NCI-H1436 treated with DMSO at 0.1 percent for 48 hours (cell line): ENCODE data around the gene TUBA1C.

ENCODE experiments used
- DNase-seq: peaks from one replicate; lab custom pipeline; 2025; lab: John Stamatoyannopoulos, UW

TUBA1C gene

GRCh38 chr12:49283541-49284429 lies 18.9 kb downstream of the TUBA1C start:
- no peak for DNase-seq

GRCh38 chr12:49284672-49285071 lies 19.8 kb downstream of the TUBA1C start:
- DNase-seq = no peak

GRCh38 chr12:49287876-49288275 lies 23.0 kb downstream of the TUBA1C start:
- no peak for DNase-seq

GRCh38 chr12:49288412-49288853 lies 23.6 kb downstream of the TUBA1C start:
- no peak for DNase-seq

GRCh38 chr12:49288922-49289555 lies 24.2 kb downstream of the TUBA1C start:
- DNase-seq = no peak

- no peak for DNase-seq
Measured at GRCh38 chr12:49292729-49293055, 27.8 kb downstream of the TUBA1C start.

- DNase-seq = no peak
Measured at GRCh38 chr12:49293056-49293956, 28.4 kb downstream of the TUBA1C start.

- no peak for DNase-seq
Measured at GRCh38 chr12:49294086-49294803, 29.4 kb downstream of the TUBA1C start.

- DNase-seq = no peak
Measured at GRCh38 chr12:49294804-49295081, 29.9 kb downstream of the TUBA1C start.

GRCh38 chr12:49295082-49295936 lies 30.4 kb downstream of the TUBA1C start, which contains the start of gene PRPH:
PRPH (plus strand) TSS chr12:49295147; CDS start chr12:49295201, 54 bp downstream.
- no peak for DNase-seq

GRCh38 chr12:49296034-49296835 lies 31.4 kb downstream of the TUBA1C start:
- DNase-seq = no peak

- no peak for DNase-seq
Measured at GRCh38 chr12:49296836-49297694, 32.2 kb downstream of the TUBA1C start.

- DNase-seq = no peak
Measured at GRCh38 chr12:49297695-49298060, 32.8 kb downstream of the TUBA1C start.

- DNase-seq = no peak
Measured at GRCh38 chr12:49298160-49298559, 33.3 kb downstream of the TUBA1C start.

- DNase-seq = no peak
Measured at GRCh38 chr12:49301760-49302159, 36.9 kb downstream of the TUBA1C start.

GRCh38 chr12:49304161-49304560 lies 39.3 kb downstream of the TUBA1C start:
- no peak for DNase-seq

- DNase-seq = no peak
Measured at GRCh38 chr12:49305762-49306510, 41.1 kb downstream of the TUBA1C start.

- no peak for DNase-seq
Measured at GRCh38 chr12:49309386-49309785, 44.5 kb downstream of the TUBA1C start.
